ENCODE data around the gene CFAP53. TPM values are rescaled to one million over a fixed set of nuclear protein-coding genes. Genes with fewer than 3 reads are reported as not detected.

CFAP53 gene
- total RNA-seq, 1 donor from 2014 or later, result 0.65 TPM

GRCh38 chr18:50188652-50189051, 77.6 kb downstream of the CFAP53 start:
- Mint-ChIP-seq H3K4me3 (no peak overlapping the region), H3K4me1 (peaks cover under 1% of the 10 kb centered on the region), H3K27ac (no peak overlapping the region), H3K27me3 (ENCODE audit: low read depth) (peaks cover 51% of the 10 kb centered on the region), H3K36me3 (no peaks in the 10 kb centered on the region), H3K9me3 (no peaks in the 10 kb centered on the region)
- TF ChIP-seq CTCF (IDR thresholded peaks at IDR 0.05; ENCODE audit: unreplicated experiment), result no peak
- DNase-seq (ENCODE audit: low spot score in 2 of 2, unreplicated experiment in 2 of 2), result no peak

GRCh38 chr18:50187659-50188058, 78.6 kb downstream of the CFAP53 start:
- Mint-ChIP-seq H3K36me3 (no peaks in the 10 kb centered on the region), H3K4me1 (peaks cover 2% of the 10 kb centered on the region), H3K9me3 (no peaks in the 10 kb centered on the region), H3K4me3 (no peak overlapping the region), H3K27ac (no peak overlapping the region), H3K27me3 (ENCODE audit: low read depth) (peaks cover 41% of the 10 kb centered on the region)
- TF ChIP-seq CTCF (IDR thresholded peaks at IDR 0.05; ENCODE audit: unreplicated experiment), result no peak
- no peak for DNase-seq (ENCODE audit: low spot score in 2 of 2, unreplicated experiment in 2 of 2)

GRCh38 chr18:50186385-50186784, 79.9 kb downstream of the CFAP53 start:
- H3K36me3 Mint-ChIP-seq, result no peaks in the 10 kb centered on the region
- H3K27ac Mint-ChIP-seq, result no peak overlapping the region
- H3K9me3 Mint-ChIP-seq, result no peaks in the 10 kb centered on the region
- DNase-seq (ENCODE audit: low spot score in 2 of 2, unreplicated experiment in 2 of 2), result no peak
- peaks cover 2% of the 10 kb centered on the region for H3K4me1 Mint-ChIP-seq
- no peak for TF ChIP-seq CTCF (IDR thresholded peaks at IDR 0.05; ENCODE audit: unreplicated experiment)
- H3K4me3 Mint-ChIP-seq, result no peak overlapping the region
- peaks cover 28% of the 10 kb centered on the region for H3K27me3 Mint-ChIP-seq (ENCODE audit: low read depth)

- DNase-seq (ENCODE audit: low spot score in 2 of 2, unreplicated experiment in 2 of 2), result no peak
- TF ChIP-seq CTCF (IDR thresholded peaks at IDR 0.05; ENCODE audit: unreplicated experiment), result no peak
- H3K4me1 Mint-ChIP-seq, result peaks cover 2% of the 10 kb centered on the region
- H3K27me3 Mint-ChIP-seq (ENCODE audit: low read depth), result peaks cover 2% of the 10 kb centered on the region
- no peak overlapping the region for H3K27ac Mint-ChIP-seq
- H3K9me3 Mint-ChIP-seq, result no peaks in the 10 kb centered on the region
- H3K36me3 Mint-ChIP-seq, result no peaks in the 10 kb centered on the region
- H3K4me3 Mint-ChIP-seq, result no peak overlapping the region
Measured at GRCh38 chr18:50183556-50183955, 82.7 kb downstream of the CFAP53 start.

- Mint-ChIP-seq H3K9me3 (no peaks in the 10 kb centered on the region), H3K4me3 (no peak overlapping the region), H3K4me1 (peaks cover 6% of the 10 kb centered on the region), H3K36me3 (no peaks in the 10 kb centered on the region), H3K27me3 (ENCODE audit: low read depth) (peaks cover 2% of the 10 kb centered on the region), H3K27ac (no peak overlapping the region)
- no peak for TF ChIP-seq CTCF (IDR thresholded peaks at IDR 0.05; ENCODE audit: unreplicated experiment)
- DNase-seq (ENCODE audit: low spot score in 2 of 2, unreplicated experiment in 2 of 2), result no peak
Measured at GRCh38 chr18:50182511-50182910, 83.8 kb downstream of the CFAP53 start.

GRCh38 chr18:50181590-50181989, 84.7 kb downstream of the CFAP53 start:
- Mint-ChIP-seq H3K4me1 (peaks cover 14% of the 10 kb centered on the region), H3K4me3 (no peak overlapping the region), H3K27me3 (ENCODE audit: low read depth) (peaks cover 2% of the 10 kb centered on the region), H3K36me3 (no peaks in the 10 kb centered on the region), H3K27ac (no peak overlapping the region), H3K9me3 (no peaks in the 10 kb centered on the region)
- no peak for TF ChIP-seq CTCF (IDR thresholded peaks at IDR 0.05; ENCODE audit: unreplicated experiment)
- DNase-seq (ENCODE audit: low spot score in 2 of 2, unreplicated experiment in 2 of 2), result no peak

Measured in mesothelial cell of epicardium (in vitro differentiated cells).